Parathyroid adenoma (tissue), 2 donors: Measurements from ENCODE around the gene CYP2R1.

ENCODE experiments used
- H2AFZ ChIP-seq: fragments of 300-600 bp; sonication (generic); one replicate; pipeline ENCODE4 v1.7.0; 2017; ENCODE audit warnings: antibody characterized with exemption, mild to moderate bottlenecking
- H3K27ac ChIP-seq: fragments of 300-600 bp; sonication (generic); one replicate; pipeline ENCODE4 v1.7.0; 2017
- H3K27me3 ChIP-seq: fragments of 300-600 bp; sonication (generic); one replicate; pipeline ENCODE4 v1.7.0; 2017; ENCODE audit warnings: low read length; ENCODE audit not compliant: control insufficient read depth, insufficient read depth
- H3K36me3 ChIP-seq: fragments of 300-600 bp; sonication (generic); one replicate; pipeline ENCODE4 v1.7.0; 2017; ENCODE audit warnings: low read length; ENCODE audit not compliant: control insufficient read depth, insufficient read depth
- H3K4me1 ChIP-seq: fragments of 300-600 bp; sonication (generic); one replicate; pipeline ENCODE4 v1.7.0; 2017; ENCODE audit warnings: control low read depth
- H3K4me2 ChIP-seq: fragments of 300-600 bp; sonication (generic); one replicate; pipeline ENCODE4 v1.7.0; 2017; ENCODE audit warnings: low read length
- H3K4me3 ChIP-seq: fragments of 300-600 bp; sonication (generic); one replicate; pipeline ENCODE4 v1.7.0; 2017; ENCODE audit warnings: low read depth, low read length
- H3K79me2 ChIP-seq: fragments of 300-600 bp; sonication (generic); one replicate; pipeline ENCODE4 v1.7.0; 2017; ENCODE audit warnings: control low read depth
- H3K9ac ChIP-seq: fragments of 300-600 bp; sonication (generic); one replicate; pipeline ENCODE4 v1.7.0; 2017; ENCODE audit warnings: mild to moderate bottlenecking
- H3K9me3 ChIP-seq: fragments of 300-600 bp; sonication (generic); one replicate; pipeline ENCODE4 v1.7.0; 2017; ENCODE audit warnings: low read length; ENCODE audit not compliant: control insufficient read depth
- CTCF ChIP-seq: fragments of 300-600 bp; sonication (generic); IDR thresholded peaks from one replicate; pipeline ENCODE4 v1.7.0; 2017; ENCODE audit warnings: antibody characterized with exemption, mild to moderate bottlenecking
- donor health status: primary hyperparathyroidism.

Gene CYP2R1

GRCh38 chr11:14892036-14892556, at the start of gene CYP2R1:
Gene CYP2R1 (minus strand): TSS chr11:14892231. CDS start chr11:14892205, 26 bp downstream.
- no peaks in the 10 kb centered on the region for H3K9me3 ChIP-seq
- H3K4me2 ChIP-seq, result peak within 1 kb of the TSS; percentile 91
- no peaks in the 10 kb centered on the region for H3K4me1 ChIP-seq
- peak within 1 kb of the TSS; percentile 86 for H2AFZ ChIP-seq
- no peaks in the 10 kb centered on the region for H3K79me2 ChIP-seq
- peak within 1 kb of the TSS; percentile 54 for H3K27ac ChIP-seq
- H3K4me3 ChIP-seq, result peak within 1 kb of the TSS; percentile 83
- H3K9ac ChIP-seq, result peak within 1 kb of the TSS; percentile 67
- no peaks in the 10 kb centered on the region for H3K27me3 ChIP-seq
- TF ChIP-seq CTCF, result no peak
- no peaks in the 10 kb centered on the region for H3K36me3 ChIP-seq

- Histone ChIP-seq H3K27me3 (no peaks in the 10 kb centered on the region), H3K4me2 (no peak overlapping the region), H3K4me1 (no peaks in the 10 kb centered on the region), H3K9me3 (no peaks in the 10 kb centered on the region), H2AFZ (no peak overlapping the region), H3K4me3 (no peak overlapping the region), H3K9ac (no peak overlapping the region), H3K79me2 (no peaks in the 10 kb centered on the region), H3K36me3 (no peaks in the 10 kb centered on the region), H3K27ac (no peak overlapping the region)
- no peak for TF ChIP-seq CTCF
Measured at GRCh38 chr11:14938936-14939335, 46.9 kb upstream of the CYP2R1 start.

- H3K4me3 ChIP-seq, result no peak overlapping the region
- no peaks in the 10 kb centered on the region for H3K79me2 ChIP-seq
- H3K9ac ChIP-seq, result no peak overlapping the region
- no peak overlapping the region for H3K27ac ChIP-seq
- no peak overlapping the region for H2AFZ ChIP-seq
- H3K4me2 ChIP-seq, result no peak overlapping the region
- no peak for TF ChIP-seq CTCF
- H3K9me3 ChIP-seq, result no peaks in the 10 kb centered on the region
- no peaks in the 10 kb centered on the region for H3K4me1 ChIP-seq
- no peaks in the 10 kb centered on the region for H3K27me3 ChIP-seq
- no peaks in the 10 kb centered on the region for H3K36me3 ChIP-seq
Measured at GRCh38 chr11:14934641-14935351, 42.8 kb upstream of the CYP2R1 start.

- no peaks in the 10 kb centered on the region for H3K9me3 ChIP-seq
- H3K9ac ChIP-seq, result no peak overlapping the region
- no peak for TF ChIP-seq CTCF
- no peaks in the 10 kb centered on the region for H3K4me1 ChIP-seq
- no peaks in the 10 kb centered on the region for H3K36me3 ChIP-seq
- no peaks in the 10 kb centered on the region for H3K27me3 ChIP-seq
- no peak overlapping the region for H2AFZ ChIP-seq
- no peaks in the 10 kb centered on the region for H3K79me2 ChIP-seq
- no peak overlapping the region for H3K4me3 ChIP-seq
- no peak overlapping the region for H3K4me2 ChIP-seq
- H3K27ac ChIP-seq, result no peak overlapping the region
Measured at GRCh38 chr11:14932447-14932846, 40.4 kb upstream of the CYP2R1 start.

GRCh38 chr11:14930369-14930768, 38.3 kb upstream of the CYP2R1 start:
- no peaks in the 10 kb centered on the region for H3K79me2 ChIP-seq
- H3K36me3 ChIP-seq, result no peaks in the 10 kb centered on the region
- H2AFZ ChIP-seq, result no peak overlapping the region
- no peak overlapping the region for H3K4me3 ChIP-seq
- H3K9ac ChIP-seq, result no peak overlapping the region
- TF ChIP-seq CTCF, result no peak
- no peaks in the 10 kb centered on the region for H3K9me3 ChIP-seq
- no peak overlapping the region for H3K27ac ChIP-seq
- H3K4me1 ChIP-seq, result no peaks in the 10 kb centered on the region
- no peaks in the 10 kb centered on the region for H3K27me3 ChIP-seq
- H3K4me2 ChIP-seq, result no peak overlapping the region
